HEK293 (cell line): ENCODE measurements around the gene LRCH4.

Experiments used
- CTCF ChIA-PET: fragments of 350-600 bp; formaldehyde crosslinking; extraction: SDS; loops from one replicate; lab custom pipeline; 2021; ENCODE audit warnings: antibody characterized with exemption; lab: Yijun Ruan, JAX
- POLR2A ChIA-PET: fragments of 300-600 bp; formaldehyde crosslinking; extraction: SDS; loops from one replicate; lab custom pipeline; 2020; ENCODE audit warnings: antibody characterized with exemption, inconsistent platforms; lab: Yijun Ruan, JAX
- H3K27ac ChIP-seq: fragments of 200-500 bp; sonication (Bioruptor generic); 2 replicates; pipeline ENCODE4 v1.5.1; 2014; ENCODE audit warnings: low read depth, low read length, control low read depth, inconsistent platforms; ENCODE audit errors: extremely low read depth
- H3K36me3 ChIP-seq, 2 experiments: fragments of 200-500 bp in 1 of 2; sonication (Bioruptor generic) in 1 of 2; 1 replicate in 1 of 2; 2 replicates in 1 of 2; pipeline ENCODE4 v1.5.1; 2014 to 2017; ENCODE audit warnings: inconsistent platforms in 2 of 2, low read length in 2 of 2; ENCODE audit not compliant: control insufficient read depth in 2 of 2, insufficient read depth in 1 of 2
- H3K4me1 ChIP-seq: fragments of 200-500 bp; sonication (Bioruptor generic); 2 replicates; pipeline ENCODE4 v1.5.1; 2014; ENCODE audit warnings: mild to moderate bottlenecking, low read length, inconsistent platforms; ENCODE audit not compliant: control insufficient read depth, insufficient read depth
- H3K4me3 ChIP-seq: 2 replicates; pipeline ENCODE4 v1.5.1; 2011; ENCODE audit warnings: low read depth, mild to moderate bottlenecking, control low read depth, low read length, moderate library complexity
- H3K9me3 ChIP-seq: fragments of 200-500 bp; sonication (Bioruptor generic); 2 replicates; pipeline ENCODE4 v1.5.1; 2014; ENCODE audit warnings: low read depth, low read length, inconsistent platforms; ENCODE audit not compliant: control insufficient read depth, insufficient read depth
- BCL11A ChIP-seq: fragments of 450-650 bp; formaldehyde crosslinking; IDR thresholded peaks from 2 replicates; pipeline ENCODE4 v1.5.1; 2016; ENCODE audit warnings: low read depth, missing biosample characterization, missing genetic modification characterization
- BCL11B ChIP-seq: fragments of 450-650 bp; formaldehyde crosslinking; IDR thresholded peaks from 2 replicates; pipeline ENCODE4 v1.5.1; 2016; ENCODE audit warnings: low read depth, missing biosample characterization, missing genetic modification characterization
- GLIS1 ChIP-seq: fragments of 450-650 bp; formaldehyde crosslinking; IDR thresholded peaks from 2 replicates; pipeline ENCODE4 v1.5.1; 2016; ENCODE audit warnings: missing biosample characterization, missing genetic modification characterization
- GLIS2 ChIP-seq: fragments of 450-650 bp; formaldehyde crosslinking; IDR thresholded peaks from 2 replicates; pipeline ENCODE4 v1.5.1; 2016; ENCODE audit warnings: missing biosample characterization, missing genetic modification characterization
- RBAK ChIP-seq: fragments of 450-650 bp; formaldehyde crosslinking; IDR thresholded peaks from 2 replicates; pipeline ENCODE4 v1.5.1; 2016; ENCODE audit warnings: missing biosample characterization, missing genetic modification characterization
- ZBTB21 ChIP-seq: fragments of 450-650 bp; formaldehyde crosslinking; IDR thresholded peaks from 2 replicates; pipeline ENCODE4 v1.5.1; 2017; ENCODE audit warnings: missing biosample characterization, missing genetic modification characterization
- ZBTB49 ChIP-seq: fragments of 450-650 bp; formaldehyde crosslinking; IDR thresholded peaks from 2 replicates; pipeline ENCODE4 v1.5.1; 2016; ENCODE audit warnings: missing biosample characterization, missing genetic modification characterization, low read depth
- ZBTB8A ChIP-seq: fragments of 450-650 bp; formaldehyde crosslinking; IDR thresholded peaks from 2 replicates; pipeline ENCODE4 v1.5.1; 2016; ENCODE audit warnings: missing biosample characterization, missing genetic modification characterization
- ZNF174 ChIP-seq: fragments of 450-650 bp; formaldehyde crosslinking; IDR thresholded peaks from 2 replicates; pipeline ENCODE4 v1.5.0; 2017; ENCODE audit warnings: missing biosample characterization, mild to moderate bottlenecking, missing genetic modification characterization
- ZNF423 ChIP-seq: fragments of 450-650 bp; formaldehyde crosslinking; IDR thresholded peaks from 2 replicates; pipeline ENCODE4 v1.5.1; 2016; ENCODE audit warnings: missing biosample characterization, missing genetic modification characterization
- TF ChIP-seq, protein P1 (sequence below): fragments of 450-650 bp; formaldehyde crosslinking; IDR thresholded peaks from 2 replicates; pipeline ENCODE4 v1.5.1; 2016; ENCODE audit warnings: missing biosample characterization, missing genetic modification characterization
- TF ChIP-seq, protein P2 (sequence below): fragments of 450-650 bp; formaldehyde crosslinking; IDR thresholded peaks from 2 replicates; pipeline ENCODE4 v1.5.1; 2016; ENCODE audit warnings: missing biosample characterization, missing genetic modification characterization

The LRCH4 gene

DNA sequence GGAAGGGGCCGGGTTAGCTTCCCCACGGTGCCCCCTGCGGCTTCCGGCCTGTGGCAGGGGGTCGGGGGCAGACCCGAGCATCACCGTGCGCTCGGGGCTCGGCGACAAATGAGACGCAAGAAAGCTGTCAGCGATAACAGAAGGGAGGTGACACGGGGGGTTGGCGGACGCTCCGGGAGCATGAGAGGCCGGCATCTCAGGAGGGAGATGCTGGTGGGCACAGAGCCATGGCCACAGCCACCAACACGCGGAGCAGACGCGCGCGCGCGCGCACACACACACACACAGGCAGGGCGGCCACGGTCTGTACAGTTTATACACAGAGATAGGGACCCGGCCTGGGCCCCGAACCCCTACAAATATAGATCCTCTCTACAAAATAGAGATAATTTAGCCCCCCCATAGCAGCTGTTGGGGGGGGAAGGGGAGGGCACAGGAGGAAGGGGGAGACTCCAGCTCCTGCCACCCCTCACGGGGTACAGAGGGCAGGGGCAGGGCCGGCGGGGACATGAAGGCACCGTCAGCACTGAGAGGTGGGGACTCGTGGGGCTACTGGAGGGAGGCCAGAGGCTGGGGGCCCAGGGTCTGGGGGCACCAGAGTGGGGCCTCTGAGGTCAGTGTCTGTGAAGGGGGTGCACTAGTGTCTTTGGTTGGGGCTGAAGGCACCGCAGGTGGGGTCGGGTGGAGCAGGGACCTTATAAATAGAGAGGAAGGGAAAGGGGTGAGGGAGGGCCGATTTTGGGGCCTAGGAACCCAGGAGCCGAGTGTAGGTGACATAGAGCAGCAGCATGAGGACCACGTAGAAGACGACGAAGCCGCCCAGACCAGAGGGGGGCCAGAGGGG, 11.3 kb downstream of the LRCH4 start:
- Histone ChIP-seq H3K4me3 (no peak overlapping the region), H3K27ac (no peak overlapping the region), H3K36me3 (peaks cover 0 to 29% of the 10 kb centered on the region in 2 experiments; a peak in 1 of 3 replicates), H3K4me1 (peaks cover 2% of the 10 kb centered on the region; the same call in 1 of the 2 replicates)
- POLR2A ChIA-PET, result interaction anchor here (0.6 kb wide), 2 partner anchors 12 to 73 kb away, joined by 4 read pairs; partner anchors contain the start of genes FBXO24 and LRCH4
- TF ChIP-seq BCL11A (no peak), RBAK (tag by site-specific recombination) (no peak), ZBTB8A (tag by site-specific recombination) (no peak), GLIS1 (tag by site-specific recombination) (no peak), GLIS2 (tag by site-specific recombination) (peak; percentile 49; the same call in 1 of the 2 replicates)
- TF ChIP-seq, all 188 proteins: peak for 1
- CTCF ChIA-PET, result no interaction called here
- H3K9me3 ChIP-seq, result no peaks in the 10 kb centered on the region

DNA sequence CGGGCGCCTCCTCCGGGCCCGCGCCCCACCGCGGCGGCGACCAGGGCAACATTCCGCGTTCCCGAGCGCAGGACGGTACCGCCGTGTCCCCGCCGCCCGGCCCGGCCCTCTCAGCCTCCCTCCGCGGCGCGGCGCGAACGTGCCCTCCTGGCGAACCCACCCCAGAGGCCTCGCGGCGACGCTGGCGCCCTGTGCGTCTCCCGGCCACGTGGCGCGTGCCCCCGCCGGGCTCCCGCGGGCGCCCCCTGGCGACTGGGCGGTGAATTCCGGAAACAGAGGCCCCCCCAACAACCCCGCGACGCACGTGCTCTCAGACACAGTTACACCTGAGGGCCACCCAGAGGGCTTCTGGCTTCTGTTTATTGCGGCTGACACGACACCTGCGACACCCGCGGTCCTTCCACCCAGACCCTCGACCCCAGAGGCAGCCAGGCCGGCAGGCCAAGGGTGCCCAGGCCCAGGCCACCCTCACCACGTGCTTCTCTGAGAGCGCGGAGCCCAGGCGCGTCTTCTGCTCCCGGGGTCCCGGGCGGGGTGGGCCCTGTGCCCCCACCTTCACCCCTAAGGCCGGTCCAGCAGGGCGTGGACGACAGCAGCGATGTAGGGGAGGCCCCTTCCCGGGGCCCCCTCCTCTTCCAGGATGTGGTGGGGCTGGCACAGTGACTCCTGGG, 12.1 kb downstream of the LRCH4 start, which contains the start of gene SAP25:
SAP25 (minus strand) TSS at position 210 of the 671 bp plus-strand sequence; CDS start at position 52, 158 bp downstream.
- CTCF ChIA-PET, result no interaction called here
- H3K9me3 ChIP-seq, result no peaks in the 10 kb centered on the region
- TF ChIP-seq ZBTB21 (tag by site-specific recombination), result no peak
- TF ChIP-seq, protein P1, sequence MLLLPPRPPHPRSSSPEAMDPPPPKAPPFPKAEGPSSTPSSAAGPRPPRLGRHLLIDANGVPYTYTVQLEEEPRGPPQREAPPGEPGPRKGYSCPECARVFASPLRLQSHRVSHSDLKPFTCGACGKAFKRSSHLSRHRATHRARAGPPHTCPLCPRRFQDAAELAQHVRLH (tag by site-specific recombination), result no peak
- TF ChIP-seq ZNF174, result no peak
- 0 out of 2 replicates have a peak, but pooled peaks have one; percentile 25 for TF ChIP-seq BCL11B
- TF ChIP-seq ZNF423, result no peak
- H3K27ac ChIP-seq, result no peak within 1 kb of the TSS
- POLR2A ChIA-PET, result interaction anchor here (0.6 to 1.7 kb wide), 3 partner anchors 12 to 74 kb away, joined by 4 to 10 read pairs (median 4); partner anchors contain the start of genes FBXO24 and LRCH4
- H3K36me3 ChIP-seq, result peaks cover 0 to 26% of the 10 kb centered on the region in 2 experiments; a peak in 1 of 3 replicates
- no peak within 1 kb of the TSS for H3K4me3 ChIP-seq
- peaks cover 2% of the 10 kb centered on the region; the same call in 1 of the 2 replicates for H3K4me1 ChIP-seq

GRCh38 chr7:100572949-100573675, 12.8 kb downstream of the LRCH4 start:
- no peak overlapping the region for H3K27ac ChIP-seq
- POLR2A ChIA-PET, result interaction anchor here (0.6 to 1.7 kb wide), 3 partner anchors 8 to 13 kb away, joined by 3 to 10 read pairs (median 3); partner anchors contain the start of genes FBXO24 and LRCH4
- peaks cover 0 to 23% of the 10 kb centered on the region in 2 experiments; a peak in 1 of 3 replicates for H3K36me3 ChIP-seq
- H3K4me3 ChIP-seq, result no peak overlapping the region
- H3K9me3 ChIP-seq, result no peaks in the 10 kb centered on the region
- TF ChIP-seq ZBTB49 (tag by site-specific recombination) (no peak), GLIS2 (tag by site-specific recombination) (peak; percentile 35)
- TF ChIP-seq, protein P2, sequence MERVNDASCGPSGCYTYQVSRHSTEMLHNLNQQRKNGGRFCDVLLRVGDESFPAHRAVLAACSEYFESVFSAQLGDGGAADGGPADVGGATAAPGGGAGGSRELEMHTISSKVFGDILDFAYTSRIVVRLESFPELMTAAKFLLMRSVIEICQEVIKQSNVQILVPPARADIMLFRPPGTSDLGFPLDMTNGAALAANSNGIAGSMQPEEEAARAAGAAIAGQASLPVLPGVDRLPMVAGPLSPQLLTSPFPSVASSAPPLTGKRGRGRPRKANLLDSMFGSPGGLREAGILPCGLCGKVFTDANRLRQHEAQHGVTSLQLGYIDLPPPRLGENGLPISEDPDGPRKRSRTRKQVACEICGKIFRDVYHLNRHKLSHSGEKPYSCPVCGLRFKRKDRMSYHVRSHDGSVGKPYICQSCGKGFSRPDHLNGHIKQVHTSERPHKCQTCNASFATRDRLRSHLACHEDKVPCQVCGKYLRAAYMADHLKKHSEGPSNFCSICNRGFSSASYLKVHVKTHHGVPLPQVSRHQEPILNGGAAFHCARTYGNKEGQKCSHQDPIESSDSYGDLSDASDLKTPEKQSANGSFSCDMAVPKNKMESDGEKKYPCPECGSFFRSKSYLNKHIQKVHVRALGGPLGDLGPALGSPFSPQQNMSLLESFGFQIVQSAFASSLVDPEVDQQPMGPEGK (tag by site-specific recombination), result peak; percentile 18; the same call in 1 of the 2 replicates
- H3K4me1 ChIP-seq, result peaks cover 2% of the 10 kb centered on the region; the same call in 1 of the 2 replicates
- CTCF ChIA-PET, result interaction anchor here (1.5 kb wide), 1 partner anchor 9 kb away, joined by 6 read pairs; no protein-coding TSS in a partner anchor
